Small intestine (tissue), 7 donors: Measurements from ENCODE around the gene LRRC8A. TPM values are rescaled to one million over a fixed set of nuclear protein-coding genes. Genes with fewer than 3 reads are reported as not detected.
"Not testable (repeated sequence)": the region's sequence is repeated elsewhere in the genome, so short reads cannot be mapped to it uniquely, and the experiment has no call there.

Experiments
- DNase-seq, 2 donors: peaks; one replicate each; pipeline versions ENCODE4 v3.0.0 to v3.0.0-alpha.2; 2013
- FAIRE-seq: peaks from 2 replicates; lab custom pipeline; 2012; peaks lifted over from hg19 to GRCh38; lab: Jason Lieb, UNC
- H3K27ac ChIP-seq, 3 donors: one replicate each; pipeline ENCODE4 v1.5.1; 2013; ENCODE audit warnings: low read length in 2 of 3, mild to moderate bottlenecking in 2 of 3, control low read depth in 1 of 3, inconsistent platforms in 1 of 3, low read depth in 1 of 3, moderate library complexity in 1 of 3
- H3K27me3 ChIP-seq, 3 donors: one replicate each; pipeline ENCODE4 v1.6.1; 2013; ENCODE audit warnings: low read length in 3 of 3, inconsistent platforms in 1 of 3; ENCODE audit not compliant: control insufficient read depth in 3 of 3, insufficient read depth in 3 of 3
- H3K36me3 ChIP-seq, 3 donors: one replicate each; pipeline ENCODE4 v1.6.1; 2013; ENCODE audit warnings: low read length in 3 of 3, inconsistent platforms in 1 of 3, low read depth in 1 of 3, mild to moderate bottlenecking in 1 of 3, moderate library complexity in 1 of 3; ENCODE audit not compliant: control insufficient read depth in 3 of 3, insufficient read depth in 2 of 3
- H3K4me1 ChIP-seq, 3 donors: one replicate each; pipeline ENCODE4 v1.6.1; 2013; ENCODE audit warnings: low read length in 2 of 3, inconsistent platforms in 1 of 3, low read depth in 1 of 3, mild to moderate bottlenecking in 1 of 3, moderate library complexity in 1 of 3; ENCODE audit not compliant: control insufficient read depth in 3 of 3, insufficient read depth in 2 of 3
- H3K4me3 ChIP-seq, 3 donors: one replicate each; pipeline ENCODE4 v1.5.1; 2013; ENCODE audit warnings: low read length in 3 of 3, control low read depth in 1 of 3, inconsistent platforms in 1 of 3, low read depth in 1 of 3, mild to moderate bottlenecking in 1 of 3, moderate library complexity in 1 of 3
- H3K9me3 ChIP-seq, 2 donors: one replicate each; pipeline ENCODE4 v1.6.1; 2013; ENCODE audit warnings: low read depth in 1 of 2, low read length in 1 of 2; ENCODE audit not compliant: control insufficient read depth in 2 of 2, insufficient read depth in 1 of 2
- WGBS, 3 donors: extraction: QIAGEN DNeasy Blood & Tissue Kit; methylation state at CpG; one replicate each; pipeline ENCODE4 v1.1.7; 2013; 5-methylcytosine and 5-hydroxymethylcytosine counted together
- polyA plus RNA-seq, 4 donors: library from polyadenylated mRNA; stranded (reverse) in 3 of 4; unstranded in 1 of 4; fragments of 200-250 nt in 3 of 4; fragments of 120-200 nt in 1 of 4; gene quantifications; one replicate each; pipeline versions ENCODE4 v1.2.1 to v1.2.3, GENCODE V29; 2013
- donor health status: healthy with polysubstance abuse.
- donor health status: control.
- donor health status: control.
- donor health status: Bipolar disorder and iron deficiency.
- donor health status: healthy.

The LRRC8A gene
- polyA plus RNA-seq, 4 donors: 4.1 to 28.4 (median 11.2) TPM

- WGBS, 3 donors: 95 to 100% (median 98%) methylated on average over 7 to 9 of the region's 9 CpGs
- H3K36me3 ChIP-seq: peaks cover 12 to 59% (median 13%) of the 10 kb centered on the region in 3 donors
- not testable (repeated sequence) for H3K4me1 ChIP-seq, H3K27me3 ChIP-seq, H3K4me3 ChIP-seq, FAIRE-seq, H3K27ac ChIP-seq, H3K9me3 ChIP-seq, DNase-seq
Measured at GRCh38 chr9:128961403-128961802, 79.5 kb downstream of the LRRC8A start.

Other genes starting within 250 kb of the LRRC8A start
- gene DYNC2I2, start 225.3 kb upstream of the LRRC8A start, polyA plus RNA-seq: 100 to 1,000 TPM in 2 of 4 donors, 10 to 100 TPM in 2; 37.6 to 122 (median 92.3) TPM
- gene SET, start 192.9 kb upstream of the LRRC8A start, polyA plus RNA-seq: 100 to 1,000 TPM in 2 of 4 donors, 10 to 100 TPM in 2; 55.2 to 322 (median 135) TPM
- 10 to 100 TPM in 1 of 4 donors, 1 to 10 TPM in 3; 4.1 to 12.3 (median 4.5) TPM for gene PKN3, start 179.6 kb upstream of the LRRC8A start, polyA plus RNA-seq
- gene ZDHHC12, start 158.0 kb upstream of the LRRC8A start, polyA plus RNA-seq: 10 to 100 TPM; 44.6 to 99.3 (median 68.6) TPM
- gene ZER1, start 110.2 kb upstream of the LRRC8A start, polyA plus RNA-seq: 10 to 100 TPM; 24.6 to 77.2 (median 47.1) TPM
- gene TBC1D13, start 94.9 kb upstream of the LRRC8A start, polyA plus RNA-seq: 10 to 100 TPM; 16.2 to 38.4 (median 24.0) TPM
- gene ENDOG, start 63.6 kb upstream of the LRRC8A start, polyA plus RNA-seq: 10 to 100 TPM; 12.8 to 79.6 (median 57.1) TPM
- gene SPOUT1, start 52.3 kb upstream of the LRRC8A start, polyA plus RNA-seq: 10 to 100 TPM; 21.0 to 36.7 (median 24.0) TPM
- gene KYAT1, start 183 bp upstream of the LRRC8A start, polyA plus RNA-seq: 1 to 10 TPM; 4.1 to 7.5 (median 5.2) TPM
- gene PHYHD1, start 38.8 kb downstream of the LRRC8A start, polyA plus RNA-seq: 10 to 100 TPM in 1 of 4 donors, 1 to 10 TPM in 3; 1.1 to 25.8 (median 4.9) TPM
- 10 to 100 TPM in 2 of 4 donors, 1 to 10 TPM in 2; 2.9 to 15.2 (median 9.2) TPM for gene DOLK, start 65.5 kb downstream of the LRRC8A start, polyA plus RNA-seq
- gene NUP188, start 65.6 kb downstream of the LRRC8A start, polyA plus RNA-seq: 10 to 100 TPM in 2 of 4 donors, 1 to 10 TPM in 2; 4.9 to 28.9 (median 9.9) TPM
- 100 to 1,000 TPM in 1 of 4 donors, 10 to 100 TPM in 3; 85.2 to 112 (median 92.3) TPM for gene SH3GLB2, start 146.2 kb downstream of the LRRC8A start, polyA plus RNA-seq
- gene MIGA2, start 154.5 kb downstream of the LRRC8A start, polyA plus RNA-seq: 100 to 1,000 TPM in 1 of 4 donors, 10 to 100 TPM in 3; 21.3 to 127 (median 61.0) TPM
- 10 to 100 TPM; 27.4 to 34.9 (median 28.5) TPM for gene DOLPP1, start 199.0 kb downstream of the LRRC8A start, polyA plus RNA-seq
- gene CRAT, start 228.7 kb downstream of the LRRC8A start, polyA plus RNA-seq: 100 to 1,000 TPM in 2 of 4 donors, 10 to 100 TPM in 2; 55.0 to 122 (median 97.7) TPM
- 100 to 1,000 TPM in 1 of 4 donors, 10 to 100 TPM in 3; 50.8 to 113 (median 60.8) TPM for gene PTPA, start 229.3 kb downstream of the LRRC8A start, polyA plus RNA-seq